ENCODE data around the gene ATAD1.
"Not testable (repeated sequence)": the region's sequence is repeated elsewhere in the genome, so short reads cannot be mapped to it uniquely, and the experiment has no call there.

The ATAD1 gene

DNA sequence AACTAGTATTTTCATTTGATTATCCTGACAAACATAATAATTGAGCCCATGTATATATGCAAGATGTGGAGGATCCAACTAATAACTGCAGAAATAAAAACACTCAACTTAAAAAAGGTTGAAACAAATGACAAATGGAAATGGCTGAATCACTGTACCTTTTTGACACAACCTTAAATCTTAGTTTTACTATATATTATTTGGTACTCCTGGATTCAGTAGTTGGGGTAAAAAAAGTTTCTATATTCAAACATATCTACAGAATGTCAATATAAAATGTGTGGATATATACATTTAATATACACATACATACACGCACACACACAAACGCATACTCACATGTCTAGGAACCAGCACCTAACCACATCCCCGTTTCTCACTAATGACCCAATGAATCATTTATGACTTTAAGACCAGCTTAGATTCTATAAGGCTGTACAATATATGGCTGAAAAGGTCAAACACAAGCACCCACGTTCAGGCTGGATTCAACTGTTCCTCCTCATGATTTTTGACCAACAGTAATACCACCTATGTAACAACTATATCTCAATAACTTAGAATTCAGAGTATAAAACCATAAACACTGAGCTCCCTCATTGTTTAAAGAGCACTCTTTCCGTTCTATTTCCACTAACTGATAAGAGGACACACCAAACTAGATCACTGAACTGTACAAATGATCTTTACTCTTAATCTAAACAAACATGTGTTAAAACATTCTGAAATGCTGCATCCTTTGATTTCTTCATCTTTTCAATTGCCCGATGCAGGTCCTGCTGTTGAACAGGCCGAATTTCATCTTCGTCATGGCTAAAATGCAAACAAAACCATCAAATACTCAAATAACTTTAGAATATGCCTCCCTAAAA lies 63.8 kb downstream of the ATAD1 start:
- DNase-seq (ENCODE audit: low read depth) = no peak

DNA sequence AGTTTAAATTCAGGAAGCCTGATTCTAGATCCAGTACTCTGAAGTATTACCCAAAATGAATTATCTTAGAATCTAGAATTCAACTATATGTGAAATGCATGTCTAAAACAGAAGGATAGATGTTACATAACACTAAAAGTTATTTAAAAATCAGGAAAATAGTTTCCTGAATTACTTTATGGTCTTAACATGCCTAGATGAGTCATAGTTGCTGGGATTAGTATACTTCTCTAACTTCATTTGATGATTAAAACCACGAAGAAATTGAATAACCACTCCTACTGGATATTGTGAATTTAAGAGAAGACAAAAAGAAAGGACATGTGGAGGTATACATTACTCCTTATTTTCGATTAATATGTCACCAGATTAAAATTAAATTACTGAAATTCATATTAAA lies 65.5 kb downstream of the ATAD1 start:
- DNase-seq (ENCODE audit: low read depth) = peak; percentile 76

- no peak for DNase-seq (ENCODE audit: low read depth)
These were observed 66.8 kb downstream of the ATAD1 start for GRCh38 chr10:87751274-87751673.

DNA sequence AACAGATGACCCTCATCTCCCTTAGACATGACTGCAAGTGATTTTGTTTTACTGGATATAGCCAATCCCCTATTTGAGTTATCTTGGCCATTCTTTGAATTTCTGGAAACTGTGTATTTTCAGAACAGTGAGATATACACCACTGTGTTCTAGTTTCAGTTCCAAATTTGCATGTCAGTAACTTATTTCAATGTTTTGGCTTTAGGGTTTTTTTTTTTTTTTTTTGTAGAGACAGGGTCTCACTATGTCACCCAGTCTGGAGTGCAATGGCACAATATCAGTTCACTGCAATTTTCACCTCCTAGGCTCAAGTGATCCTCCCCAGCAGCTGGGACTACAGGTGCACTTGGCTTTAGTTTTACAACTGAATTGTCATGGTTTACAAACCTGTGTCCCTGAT lies 67.2 kb downstream of the ATAD1 start:
- DNase-seq (ENCODE audit: low read depth) = no peak

DNA sequence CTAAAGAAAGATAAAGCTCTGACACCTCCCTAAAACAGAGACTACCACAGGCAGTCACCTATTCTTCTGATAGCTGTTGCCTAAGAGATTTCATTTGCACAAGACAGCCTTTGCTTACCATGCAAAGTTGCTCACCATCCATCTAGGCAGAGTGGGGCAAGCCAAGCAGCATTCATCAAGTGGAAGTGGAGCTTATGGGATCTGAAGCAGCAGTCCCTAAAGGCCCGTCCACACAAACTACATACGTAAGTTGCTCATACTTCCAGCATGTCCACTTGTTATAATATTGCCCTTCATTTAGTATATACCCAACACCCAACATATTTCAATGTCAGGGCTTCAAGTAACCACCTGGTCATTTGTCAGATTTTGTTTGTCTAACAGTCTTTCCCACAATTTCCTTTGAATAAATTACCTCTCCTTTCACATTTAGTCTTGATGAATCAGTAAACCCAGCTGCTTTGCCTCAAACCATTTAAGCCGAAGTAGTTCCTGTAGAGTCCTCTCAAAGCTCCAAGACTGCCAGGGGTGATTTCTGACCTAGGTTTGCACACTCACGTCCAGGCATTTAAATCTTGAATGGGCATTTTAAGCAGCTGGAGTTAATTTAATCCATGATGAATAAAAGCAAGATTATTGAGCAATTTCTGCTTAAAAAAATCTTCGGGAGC lies 67.9 kb downstream of the ATAD1 start:
- peak; percentile 79 for DNase-seq (ENCODE audit: low read depth)

DNA sequence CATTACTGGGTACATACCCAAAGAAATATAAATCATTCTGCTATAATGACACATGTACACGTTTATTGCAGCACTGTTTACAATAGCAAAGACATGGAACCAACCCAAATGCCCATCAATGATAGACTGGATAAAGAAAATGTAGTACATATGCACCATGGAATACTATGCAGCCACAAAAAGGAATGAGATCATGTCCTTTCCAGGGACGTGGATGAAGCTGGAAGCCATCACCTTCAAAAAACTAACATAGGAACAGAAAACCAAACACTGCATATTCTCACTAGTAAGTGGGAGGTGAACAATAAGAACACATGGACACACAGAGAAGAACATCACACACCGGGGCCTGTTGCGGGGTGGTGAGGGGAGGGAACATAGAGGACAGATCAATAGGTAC lies 69.8 kb downstream of the ATAD1 start:
- not testable (repeated sequence) for DNase-seq (ENCODE audit: low read depth)

GRCh38 chr10:87746911-87747310 lies 71.1 kb downstream of the ATAD1 start:
- no peak for DNase-seq (ENCODE audit: low read depth)

DNA sequence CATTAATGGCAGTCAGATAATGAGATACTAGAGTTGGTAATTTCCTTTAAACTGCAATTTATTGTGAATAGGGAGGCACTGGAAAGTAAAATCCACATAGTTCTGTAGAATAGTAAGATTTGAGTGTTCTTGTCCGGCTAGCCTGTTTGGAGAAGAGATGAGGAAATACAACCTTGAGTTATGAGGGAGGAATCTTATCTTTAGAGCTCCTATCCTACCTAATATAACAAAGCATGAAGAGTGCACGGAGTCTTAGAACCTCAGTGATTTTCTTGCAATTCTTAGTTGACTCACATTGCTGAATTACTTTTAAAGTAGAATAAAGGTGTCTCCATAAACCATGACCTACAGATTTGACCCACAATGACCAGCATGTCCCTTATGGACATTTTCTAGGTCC lies 73.4 kb downstream of the ATAD1 start:
- DNase-seq (ENCODE audit: low read depth) = no peak

DNA sequence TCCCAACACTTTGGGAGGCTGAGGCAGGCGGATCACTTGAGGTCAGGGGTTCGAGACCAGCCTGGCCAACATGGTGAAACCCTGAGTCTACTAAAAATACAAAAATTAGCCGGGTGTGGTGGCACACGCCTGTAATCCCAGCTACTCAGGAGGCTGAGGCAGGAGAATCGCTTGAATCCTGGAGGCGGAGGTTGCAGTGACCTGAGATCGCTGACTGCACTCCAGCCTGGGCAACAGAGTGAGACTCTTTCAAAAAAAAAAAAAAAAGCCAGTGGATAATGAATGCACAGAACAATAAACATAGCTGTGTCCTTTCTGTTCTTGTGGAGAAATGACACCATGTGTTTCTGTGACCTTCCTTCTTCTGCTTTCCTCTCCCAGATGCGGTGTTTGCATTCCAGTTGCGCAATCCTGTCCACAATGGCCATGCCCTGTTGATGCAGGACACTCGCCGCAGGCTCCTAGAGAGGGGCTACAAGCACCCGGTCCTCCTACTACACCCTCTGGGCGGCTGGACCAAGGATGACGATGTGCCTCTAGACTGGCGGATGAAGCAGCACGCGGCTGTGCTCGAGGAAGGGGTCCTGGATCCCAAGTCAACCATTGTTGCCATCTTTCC lies 74.9 kb downstream of the ATAD1 start:
- DNase-seq (ENCODE audit: low read depth) = not testable (repeated sequence)

- DNase-seq (ENCODE audit: low read depth) = peak; percentile 70
These were observed 77.8 kb downstream of the ATAD1 start for GRCh38 chr10:87740254-87740655.

DNA sequence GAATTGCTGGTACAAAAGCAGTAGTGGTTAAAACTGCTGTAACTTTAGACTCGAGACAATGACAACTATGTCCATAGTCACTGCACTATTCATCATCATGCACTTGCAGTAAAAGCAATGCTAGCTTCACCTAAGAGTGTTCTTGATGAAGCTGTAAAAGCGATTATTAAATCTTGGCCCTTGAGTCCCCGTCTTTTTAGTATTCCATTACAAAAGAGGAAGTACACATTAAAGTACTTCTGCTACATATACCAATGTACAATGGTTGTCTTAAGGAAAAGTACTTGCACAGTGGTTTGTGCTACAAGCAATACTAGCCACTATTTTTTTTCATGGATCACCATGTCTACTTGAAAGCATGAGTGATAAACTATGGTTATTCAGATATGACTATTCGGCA lies 78.3 kb downstream of the ATAD1 start:
- no peak for DNase-seq (ENCODE audit: low read depth)

DNA sequence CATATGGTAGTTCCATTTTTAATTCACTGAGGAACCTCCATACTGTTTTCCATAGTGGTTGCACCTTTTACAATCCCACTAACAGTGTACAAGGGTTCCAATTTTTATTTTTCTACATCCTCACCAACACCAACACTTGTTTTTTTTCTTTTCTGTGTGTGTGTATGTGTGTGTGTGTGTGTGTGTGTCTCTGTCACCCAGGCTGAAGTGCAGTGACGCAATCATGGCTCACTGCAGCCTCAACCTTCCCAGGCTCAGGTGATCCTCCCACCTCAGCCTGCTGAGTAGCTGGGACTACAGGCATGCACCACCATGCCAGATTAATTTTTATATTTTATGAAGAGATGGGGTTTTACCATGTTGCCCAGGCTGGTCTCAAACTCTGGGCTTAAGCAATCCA lies 79.8 kb downstream of the ATAD1 start:
- DNase-seq (ENCODE audit: low read depth) = not testable (repeated sequence)

DNA sequence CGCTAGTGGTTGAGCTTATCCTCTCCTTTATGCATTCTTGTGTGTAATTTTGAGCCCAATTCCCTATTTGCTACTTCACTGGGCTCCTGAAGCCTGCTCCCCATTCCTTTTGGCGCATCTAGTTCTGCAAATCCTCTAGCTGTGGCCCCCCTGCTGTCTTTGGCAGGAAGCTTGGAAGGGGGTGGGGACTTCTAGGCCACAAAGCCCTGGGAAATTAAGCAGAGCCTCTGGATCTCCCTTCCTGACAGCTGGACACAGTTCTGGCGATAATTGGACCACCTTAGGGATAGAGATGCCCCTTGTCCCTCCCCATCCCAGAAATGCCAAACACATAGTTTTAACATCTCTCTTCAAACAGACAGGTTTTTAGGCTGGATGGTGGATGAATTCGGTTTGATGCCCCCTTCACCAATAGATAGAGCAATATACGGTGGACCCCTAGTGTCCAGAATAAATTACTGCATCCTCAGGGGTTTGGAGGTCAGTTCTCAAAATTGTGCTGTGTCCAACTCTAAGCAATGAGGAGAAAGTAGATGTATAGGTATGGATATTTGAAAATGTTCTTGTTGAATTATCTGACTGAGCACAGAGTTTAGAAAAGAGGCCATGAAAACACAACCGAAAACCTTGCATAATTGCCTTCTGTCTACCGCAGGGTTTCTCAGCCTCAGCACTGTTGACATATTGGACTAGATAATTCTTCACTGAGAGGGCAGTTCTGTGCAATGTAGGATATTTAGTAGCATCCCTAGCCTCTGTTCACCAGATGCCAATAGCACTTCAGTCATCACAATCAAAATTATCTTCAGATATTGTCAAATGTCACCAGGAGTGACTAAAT lies 82.8 kb downstream of the ATAD1 start:
- DNase-seq (ENCODE audit: low read depth) = peak; percentile 65

- no peak for DNase-seq (ENCODE audit: low read depth)
These were observed 84.9 kb downstream of the ATAD1 start for GRCh38 chr10:87733081-87733480.

DNA sequence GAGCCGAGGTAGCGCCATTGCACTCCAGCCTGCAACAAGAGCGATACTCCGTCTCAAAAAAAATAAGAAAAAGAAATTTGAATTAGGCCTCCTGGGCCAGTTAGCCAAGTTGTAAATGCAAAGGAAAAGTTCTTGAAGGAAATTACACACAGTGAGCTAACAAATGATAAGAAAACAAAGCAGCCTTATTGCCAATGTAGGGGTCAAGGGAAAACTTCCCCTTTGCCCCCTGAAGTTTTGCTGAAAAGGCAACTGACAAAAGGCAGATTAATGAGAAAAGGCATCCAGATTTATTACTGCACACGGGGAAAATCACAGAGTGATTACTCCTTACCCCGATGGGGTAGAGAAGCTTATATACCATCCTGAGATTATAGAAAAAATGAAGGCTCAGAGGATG lies 88.1 kb downstream of the ATAD1 start:
- DNase-seq (ENCODE audit: low read depth) = no peak

- DNase-seq (ENCODE audit: low read depth) = no peak
These were observed 93.2 kb downstream of the ATAD1 start for GRCh38 chr10:87724789-87725188.

GRCh38 chr10:87723500-87723899 lies 94.5 kb downstream of the ATAD1 start:
- peak; percentile 44 for DNase-seq (ENCODE audit: low read depth)

DNA sequence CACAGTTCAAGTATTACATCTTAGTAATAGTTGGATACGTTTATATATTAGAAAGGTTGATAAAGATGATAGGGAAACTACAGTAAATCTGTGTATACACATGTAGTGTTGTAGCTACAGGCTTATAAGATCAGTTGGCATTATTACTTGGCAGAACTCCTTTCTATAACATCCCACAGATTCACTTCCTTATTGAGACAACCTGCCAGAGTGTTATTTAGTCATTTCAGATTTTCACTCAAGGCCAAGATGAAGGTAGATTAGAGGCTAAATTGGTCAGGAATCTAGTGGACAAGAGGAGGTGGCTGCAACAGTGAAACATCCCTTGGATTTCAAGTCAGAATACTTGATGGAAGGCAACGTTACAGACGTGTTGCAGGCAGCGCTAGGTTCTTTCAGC lies 95.3 kb downstream of the ATAD1 start:
- DNase-seq (ENCODE audit: low read depth) = no peak

DNA sequence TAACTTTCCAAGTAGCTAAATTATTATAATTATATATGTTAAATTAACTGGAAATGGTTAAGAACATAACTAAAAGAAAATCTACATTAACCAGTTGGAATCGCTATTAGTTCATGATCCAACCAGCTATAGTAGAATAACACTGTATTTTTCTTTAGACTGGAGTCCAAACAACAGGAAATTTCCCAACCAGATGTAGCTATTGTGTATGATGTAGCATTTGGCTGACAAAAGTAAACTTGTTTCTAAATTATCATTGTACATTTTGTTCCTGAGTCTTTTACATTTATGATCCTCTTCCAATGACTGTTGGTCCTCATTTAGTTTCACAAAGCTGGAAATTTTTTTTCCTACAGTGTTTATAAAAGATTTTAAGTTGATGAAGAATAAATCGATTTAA lies 96.2 kb downstream of the ATAD1 start:
- DNase-seq (ENCODE audit: low read depth) = no peak

- no peak for DNase-seq (ENCODE audit: low read depth)
These were observed 97.4 kb downstream of the ATAD1 start for GRCh38 chr10:87720665-87721064.

GRCh38 chr10:87716348-87716670 lies 101.7 kb downstream of the ATAD1 start:
- DNase-seq (ENCODE audit: low read depth) = no peak
